Kidney epithelial cell (primary cell): Measurements from ENCODE around the gene PITPNB. TPM values are rescaled to one million over a fixed set of nuclear protein-coding genes. Genes with fewer than 3 reads are reported as not detected.

Experiments
- DNase-seq: peaks from one replicate; pipeline ENCODE4 v3.0.0-alpha.2; 2010; ENCODE audit warnings: low read depth
- H3K27me3 ChIP-seq: 2 replicates; pipeline ENCODE4 v1.6.0; 2011; ENCODE audit warnings: low read length; ENCODE audit not compliant: control insufficient read depth, insufficient read depth
- H3K36me3 ChIP-seq: 2 replicates; pipeline ENCODE4 v1.5.1; 2011; ENCODE audit warnings: low read length; ENCODE audit not compliant: control insufficient read depth, insufficient read depth
- H3K4me3 ChIP-seq: 2 replicates; pipeline ENCODE4 v1.5.1; 2011; ENCODE audit warnings: low read depth, mild to moderate bottlenecking, control low read depth, low read length
- total RNA-seq: library from RNA; depleted of rRNA; stranded (reverse); fragments of >200 nt; gene quantifications from 2 replicates; pipeline ENCODE4 v1.2.3, GENCODE V29; 2015
- TF ChIP-seq, protein P1 (sequence below): IDR thresholded peaks from 2 replicates; pipeline ENCODE4 v1.5.1; 2011; ENCODE audit warnings: mild to moderate bottlenecking, moderate library complexity, low read length, control low read depth, inconsistent platforms; ENCODE audit not compliant: insufficient read depth, poor library complexity, severe bottlenecking

PITPNB gene
- total RNA-seq, 1 donor from 2014 or later = 32.3 TPM

GRCh38 chr22:27959335-27960090 is 40.5 kb upstream of the PITPNB start:
- Histone ChIP-seq H3K36me3 (no peaks in the 10 kb centered on the region), H3K4me3 (no peak overlapping the region), H3K27me3 (no peaks in the 10 kb centered on the region)
- no peak for DNase-seq
- TF ChIP-seq, protein P1, sequence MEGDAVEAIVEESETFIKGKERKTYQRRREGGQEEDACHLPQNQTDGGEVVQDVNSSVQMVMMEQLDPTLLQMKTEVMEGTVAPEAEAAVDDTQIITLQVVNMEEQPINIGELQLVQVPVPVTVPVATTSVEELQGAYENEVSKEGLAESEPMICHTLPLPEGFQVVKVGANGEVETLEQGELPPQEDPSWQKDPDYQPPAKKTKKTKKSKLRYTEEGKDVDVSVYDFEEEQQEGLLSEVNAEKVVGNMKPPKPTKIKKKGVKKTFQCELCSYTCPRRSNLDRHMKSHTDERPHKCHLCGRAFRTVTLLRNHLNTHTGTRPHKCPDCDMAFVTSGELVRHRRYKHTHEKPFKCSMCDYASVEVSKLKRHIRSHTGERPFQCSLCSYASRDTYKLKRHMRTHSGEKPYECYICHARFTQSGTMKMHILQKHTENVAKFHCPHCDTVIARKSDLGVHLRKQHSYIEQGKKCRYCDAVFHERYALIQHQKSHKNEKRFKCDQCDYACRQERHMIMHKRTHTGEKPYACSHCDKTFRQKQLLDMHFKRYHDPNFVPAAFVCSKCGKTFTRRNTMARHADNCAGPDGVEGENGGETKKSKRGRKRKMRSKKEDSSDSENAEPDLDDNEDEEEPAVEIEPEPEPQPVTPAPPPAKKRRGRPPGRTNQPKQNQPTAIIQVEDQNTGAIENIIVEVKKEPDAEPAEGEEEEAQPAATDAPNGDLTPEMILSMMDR = no peak

DNA sequence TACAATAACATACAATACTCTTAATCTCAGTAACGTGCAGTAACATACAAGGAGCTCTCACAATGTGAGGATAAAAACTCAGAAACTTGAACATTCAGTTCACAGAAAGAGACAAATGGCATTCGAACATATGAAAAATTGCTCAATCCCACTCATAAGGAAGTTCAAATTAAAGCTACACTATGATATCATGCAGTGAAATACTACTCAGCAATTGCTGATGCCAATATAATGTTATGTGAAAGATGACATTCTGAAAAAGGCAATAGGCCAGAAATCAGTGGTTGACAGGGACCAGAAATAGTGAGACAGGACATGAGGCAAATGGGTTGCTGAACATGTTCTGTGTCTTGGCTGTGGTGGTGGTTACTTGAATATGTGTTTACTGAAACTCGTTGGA is 33.7 kb upstream of the PITPNB start:
- DNase-seq = no peak
- no peaks in the 10 kb centered on the region for H3K27me3 ChIP-seq
- TF ChIP-seq, protein P1 = no peak
- no peak overlapping the region for H3K4me3 ChIP-seq
- no peaks in the 10 kb centered on the region for H3K36me3 ChIP-seq

- TF ChIP-seq, protein P1 = no peak
- Histone ChIP-seq H3K27me3 (no peaks in the 10 kb centered on the region), H3K4me3 (no peak overlapping the region), H3K36me3 (no peaks in the 10 kb centered on the region)
- peak; percentile 7 for DNase-seq
These were observed 33.0 kb upstream of the PITPNB start for GRCh38 chr22:27952091-27952490.

DNA sequence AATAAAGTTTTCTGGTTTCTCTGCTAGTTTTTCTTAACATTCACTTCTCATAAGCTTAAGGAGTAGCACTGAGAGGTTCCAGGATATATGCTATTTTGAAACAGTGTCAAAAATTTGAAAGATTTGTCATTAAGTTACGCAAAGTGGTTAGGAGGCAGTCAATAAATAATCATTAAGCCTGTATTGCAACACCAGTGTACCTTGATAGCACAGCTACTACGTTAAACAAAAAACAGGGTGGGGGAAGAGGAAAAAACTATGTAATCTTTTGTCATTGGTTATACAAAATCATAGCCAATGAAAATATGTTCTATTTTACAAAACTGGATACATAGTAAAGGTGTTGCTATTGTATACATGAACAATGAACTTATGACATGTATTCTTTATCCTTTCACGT is 30.4 kb upstream of the PITPNB start:
- no peaks in the 10 kb centered on the region for H3K27me3 ChIP-seq
- no peaks in the 10 kb centered on the region for H3K36me3 ChIP-seq
- TF ChIP-seq, protein P1 = no peak
- H3K4me3 ChIP-seq = no peak overlapping the region
- no peak for DNase-seq

DNA sequence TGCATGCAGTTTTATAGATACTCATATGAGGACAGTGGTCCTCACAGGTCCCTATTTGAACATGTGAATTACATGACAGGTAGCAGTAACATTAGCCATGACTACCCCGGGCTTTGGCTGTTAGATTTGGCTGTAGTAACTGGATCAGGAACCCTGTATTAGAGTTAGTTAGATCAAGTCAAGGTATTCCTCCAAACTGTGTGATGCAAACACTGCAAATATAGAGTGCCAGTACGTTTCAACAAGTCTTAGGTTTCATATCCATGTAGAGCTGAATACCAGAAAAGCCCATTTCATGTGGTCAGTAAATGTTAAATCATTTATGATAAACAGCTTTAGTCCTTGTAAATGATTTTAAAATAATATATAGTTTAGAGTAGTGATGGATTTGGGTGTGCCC is 29.5 kb upstream of the PITPNB start:
- H3K36me3 ChIP-seq = no peaks in the 10 kb centered on the region
- H3K27me3 ChIP-seq = no peaks in the 10 kb centered on the region
- H3K4me3 ChIP-seq = no peak overlapping the region
- DNase-seq = no peak
- TF ChIP-seq, protein P1 = no peak

GRCh38 chr22:27947448-27947847 is 28.4 kb upstream of the PITPNB start:
- TF ChIP-seq, protein P1 = no peak
- Histone ChIP-seq H3K4me3 (no peak overlapping the region), H3K27me3 (no peaks in the 10 kb centered on the region), H3K36me3 (no peaks in the 10 kb centered on the region)
- no peak for DNase-seq
